H1 (cell line): ENCODE results near the gene IFRD1. TPM values are rescaled to one million over a fixed set of nuclear protein-coding genes. Genes with fewer than 3 reads are reported as not detected.

Experiments
- CTCF ChIA-PET: fragments of 300-600 bp; sonication (Branson Sonifier 250); formaldehyde crosslinking; loops from one replicate; lab custom pipeline; 2021; ENCODE audit not compliant: partially characterized antibody; lab: Charles Lee
- POLR2A ChIA-PET: fragments of 300-600 bp; sonication (Branson Sonifier 250); formaldehyde crosslinking; loops from one replicate; lab custom pipeline; 2021; ENCODE audit warnings: inconsistent platforms; ENCODE audit not compliant: partially characterized antibody; lab: Charles Lee
- DNase-seq, 2 experiments: peaks; one replicate each; pipeline versions ENCODE4 v3.0.0 to v3.0.0-alpha.2; 2010 to 2022; ENCODE audit warnings: low spot score in 2 of 2, low read depth in 1 of 2, mixed read lengths in 1 of 2
- FAIRE-seq: peaks from 2 replicates; lab custom pipeline; 2011; peaks lifted over from hg19 to GRCh38; lab: Jason Lieb, UNC
- H2AFZ ChIP-seq: 2 replicates; pipeline ENCODE4 v1.8.1; 2012; ENCODE audit warnings: low read length, inconsistent platforms
- H2AK5ac ChIP-seq: 2 replicates; pipeline ENCODE4 v1.6.1; 2013; ENCODE audit warnings: low read depth, low read length
- H2BK120ac ChIP-seq: replicated peaks from 2 replicates; pipeline ENCODE3; 2013; ENCODE audit warnings: low read depth, low read length, inconsistent platforms
- H2BK12ac ChIP-seq: 2 replicates; pipeline ENCODE4 v1.6.1; 2013; ENCODE audit warnings: low read depth, low read length
- H2BK15ac ChIP-seq: 2 replicates; pipeline ENCODE4 v1.6.1; 2013; ENCODE audit warnings: low read length
- H2BK20ac ChIP-seq: 2 replicates; pipeline ENCODE4 v1.6.1; 2013; ENCODE audit warnings: low read length
- H2BK5ac ChIP-seq: 2 replicates; pipeline ENCODE4 v1.6.1; 2013; ENCODE audit warnings: low read depth, low read length
- H3K14ac ChIP-seq: 2 replicates; pipeline ENCODE4 v1.6.1; 2013; ENCODE audit warnings: inconsistent platforms; ENCODE audit not compliant: insufficient read length
- H3K18ac ChIP-seq: 2 replicates; pipeline ENCODE4 v1.6.1; 2013; ENCODE audit warnings: low read length; ENCODE audit errors: extremely low read depth
- H3K23ac ChIP-seq: 2 replicates; pipeline ENCODE4 v1.6.1; 2013; ENCODE audit warnings: inconsistent platforms; ENCODE audit not compliant: insufficient read length
- H3K23me2 ChIP-seq: 2 replicates; pipeline ENCODE4 v1.6.1; 2013; ENCODE audit warnings: low read depth, low read length
- H3K27ac ChIP-seq: 2 replicates; pipeline ENCODE4 v1.6.1; 2011; ENCODE audit warnings: low read depth, low read length, inconsistent platforms
- H3K27me3 ChIP-seq, 4 experiments: replicated peaks in 1 of 4; 1 replicate in 1 of 4; 2 replicates in 3 of 4; pipeline versions ENCODE4 v1.6.1 to v1.8.1; 2011 to 2013; ENCODE audit warnings: low read length in 3 of 4, mild to moderate bottlenecking in 3 of 4, inconsistent platforms in 2 of 4, mixed read lengths in 2 of 4, moderate library complexity in 1 of 4; ENCODE audit not compliant: control insufficient read depth in 3 of 4, insufficient read depth in 3 of 4; ENCODE audit errors: extremely low read depth in 1 of 4
- H3K36me3 ChIP-seq, 4 experiments: 2 replicates each; pipeline versions ENCODE4 v1.6.1 to v1.8.1; 2011 to 2013; ENCODE audit warnings: mild to moderate bottlenecking in 4 of 4, low read length in 3 of 4, moderate library complexity in 2 of 4, control low read depth in 1 of 4, inconsistent platforms in 1 of 4; ENCODE audit not compliant: insufficient read depth in 4 of 4, control insufficient read depth in 2 of 4
- H3K4ac ChIP-seq: replicated peaks from 2 replicates; pipeline ENCODE3; 2013; ENCODE audit warnings: low read length, low read depth, mixed read lengths, inconsistent platforms; ENCODE audit not compliant: insufficient read length
- H3K4me1 ChIP-seq, 4 experiments: replicated peaks in 1 of 4; 1 replicate in 1 of 4; 2 replicates in 3 of 4; pipeline versions ENCODE4 v1.6.1 to v1.8.1; 2011 to 2013; ENCODE audit warnings: low read length in 3 of 4, inconsistent platforms in 2 of 4, mixed read lengths in 1 of 4; ENCODE audit not compliant: insufficient read depth in 4 of 4, control insufficient read depth in 3 of 4
- H3K4me2 ChIP-seq, 2 experiments: 2 replicates each; pipeline versions ENCODE4 v1.6.1 to v1.8.1; 2011 to 2013; ENCODE audit warnings: low read depth in 2 of 2, low read length in 2 of 2, control low read depth in 1 of 2, inconsistent platforms in 1 of 2, mild to moderate bottlenecking in 1 of 2; ENCODE audit not compliant: insufficient read depth in 1 of 2
- H3K4me3 ChIP-seq, 4 experiments: fragments of 200-600, 300-600 bp in 1 of 4; sonication (generic), shearing (Covaris generic), sonication (Bioruptor Twin) in 1 of 4; 2 replicates each; pipeline versions ENCODE4 v1.5.1 to v1.8.1; 2011 to 2016; ENCODE audit warnings: low read length in 4 of 4, low read depth in 3 of 4, control low read depth in 2 of 4, inconsistent platforms in 2 of 4, mild to moderate bottlenecking in 2 of 4, mixed read lengths in 1 of 4, moderate library complexity in 1 of 4; ENCODE audit not compliant: insufficient read depth in 2 of 4; ENCODE audit errors: extremely low read depth in 1 of 4
- H3K56ac ChIP-seq: replicated peaks from 2 replicates; pipeline ENCODE3; 2013; ENCODE audit warnings: low read depth, mild to moderate bottlenecking, mixed read lengths, low read length, inconsistent platforms; ENCODE audit not compliant: insufficient read length
- H3K79me1 ChIP-seq: 2 replicates; pipeline ENCODE4 v1.6.1; 2013; ENCODE audit warnings: low read depth, low read length, control low read depth
- H3K79me2 ChIP-seq, 2 experiments: 2 replicates each; pipeline versions ENCODE4 v1.6.1 to v1.8.1; 2012 to 2013; ENCODE audit warnings: low read length in 2 of 2, mild to moderate bottlenecking in 2 of 2, inconsistent platforms in 1 of 2; ENCODE audit not compliant: insufficient read depth in 2 of 2, control insufficient read depth in 1 of 2
- H3K9ac ChIP-seq, 4 experiments: replicated peaks in 1 of 4; 1 replicate in 1 of 4; 2 replicates in 3 of 4; pipeline versions ENCODE4 v1.6.1 to v1.8.1; 2011 to 2013; ENCODE audit warnings: low read depth in 3 of 4, low read length in 3 of 4, control low read depth in 2 of 4, mild to moderate bottlenecking in 2 of 4, moderate library complexity in 2 of 4, inconsistent platforms in 1 of 4; ENCODE audit errors: extremely low read depth in 1 of 4
- H3K9me3 ChIP-seq, 2 experiments: 2 replicates each; pipeline versions ENCODE4 v1.6.1 to v1.8.1; 2012 to 2013; ENCODE audit warnings: mild to moderate bottlenecking in 2 of 2, moderate library complexity in 2 of 2, control low read depth in 1 of 2, inconsistent platforms in 1 of 2, low read depth in 1 of 2, low read length in 1 of 2, mixed read lengths in 1 of 2; ENCODE audit not compliant: insufficient read depth in 2 of 2
- H4K20me1 ChIP-seq, 2 experiments: replicated peaks in 1 of 2; 2 replicates each; pipeline versions ENCODE3 to v1.8.1; 2011 to 2013; ENCODE audit warnings: inconsistent platforms in 2 of 2, low read length in 2 of 2, mild to moderate bottlenecking in 1 of 2; ENCODE audit not compliant: insufficient read depth in 2 of 2, control insufficient read depth in 1 of 2
- H4K5ac ChIP-seq: 2 replicates; pipeline ENCODE4 v1.6.1; 2013; ENCODE audit warnings: low read length, low read depth, mixed read lengths, inconsistent platforms; ENCODE audit not compliant: insufficient read length
- H4K8ac ChIP-seq: 2 replicates; pipeline ENCODE4 v1.8.0; 2013; ENCODE audit warnings: mild to moderate bottlenecking, moderate library complexity, low read length, inconsistent platforms; ENCODE audit not compliant: insufficient read depth; ENCODE audit errors: extremely low read depth
- H4K91ac ChIP-seq: replicated peaks from 2 replicates; pipeline ENCODE3; 2013; ENCODE audit warnings: low read length, mixed read lengths, inconsistent platforms; ENCODE audit not compliant: insufficient read length
- BACH1 ChIP-seq: IDR thresholded peaks from 2 replicates; pipeline ENCODE4 v1.6.1; 2012; ENCODE audit warnings: low read length, improper control_type of control experiment
- BRCA1 ChIP-seq: IDR thresholded peaks from 2 replicates; pipeline ENCODE4 v1.6.1; 2012; ENCODE audit warnings: low read depth, low read length, improper control_type of control experiment
- CHD1 ChIP-seq: IDR thresholded peaks from 2 replicates; pipeline ENCODE4 v1.6.1; 2012; ENCODE audit warnings: low read depth, low read length, improper control_type of control experiment
- CHD2 ChIP-seq: IDR thresholded peaks from 2 replicates; pipeline ENCODE4 v1.6.1; 2012; ENCODE audit warnings: low read length, improper control_type of control experiment
- GABPA ChIP-seq: IDR thresholded peaks from 2 replicates; pipeline ENCODE4 v1.6.1; 2011; ENCODE audit warnings: mild to moderate bottlenecking, low read length, moderate library complexity, borderline replicate concordance; ENCODE audit not compliant: insufficient read depth
- GTF2F1 ChIP-seq: IDR thresholded peaks from 2 replicates; pipeline ENCODE4 v1.6.1; 2012; ENCODE audit warnings: low read depth, low read length, improper control_type of control experiment, borderline replicate concordance
- HDAC2 ChIP-seq, 2 experiments: fragments of 300-600 bp in 1 of 2; sonication (generic) in 1 of 2; IDR thresholded peaks; 2 replicates each; pipeline ENCODE4 v1.6.1; 2011 to 2012; ENCODE audit warnings: low read depth in 2 of 2, low read length in 2 of 2, mild to moderate bottlenecking in 2 of 2, moderate library complexity in 2 of 2, borderline replicate concordance in 1 of 2, inconsistent platforms in 1 of 2
- JUND ChIP-seq: IDR thresholded peaks from 2 replicates; pipeline ENCODE4 v1.6.1; 2011; ENCODE audit warnings: mild to moderate bottlenecking, improper control_type of control experiment, low read length
- NANOG ChIP-seq: IDR thresholded peaks from 2 replicates; pipeline ENCODE4 v1.6.1; 2011; ENCODE audit warnings: low read length, low read depth, mild to moderate bottlenecking, inconsistent platforms; ENCODE audit not compliant: insufficient read depth, poor library complexity, severe bottlenecking
- NRF1 ChIP-seq: IDR thresholded peaks from 2 replicates; pipeline ENCODE4 v1.6.1; 2011; ENCODE audit warnings: mild to moderate bottlenecking, low read depth, low read length, improper control_type of control experiment
- RBBP5 ChIP-seq: IDR thresholded peaks from 2 replicates; pipeline ENCODE4 v1.7.1; 2012; ENCODE audit warnings: low read depth, mild to moderate bottlenecking, inconsistent platforms, low read length, moderate library complexity, borderline replicate concordance
- RNF2 ChIP-seq: fragments of 200-900, 300-1000 bp; sonication (generic); IDR thresholded peaks from 2 replicates; pipeline ENCODE4 v1.7.1; 2016; ENCODE audit warnings: borderline replicate concordance, low read depth, mild to moderate bottlenecking, antibody characterized with exemption, low read length; ENCODE audit not compliant: poor library complexity, severe bottlenecking; ENCODE audit errors: missing control alignments
- SIN3A ChIP-seq, 2 experiments: IDR thresholded peaks in 1 of 2; conservative IDR thresholded peaks in 1 of 2; 2 replicates each; pipeline ENCODE4 v1.6.1; 2011 to 2012; ENCODE audit warnings: low read length in 2 of 2, improper control_type of control experiment in 1 of 2, low read depth in 1 of 2, mild to moderate bottlenecking in 1 of 2
- SIRT6 ChIP-seq: IDR thresholded peaks from one replicate; pipeline ENCODE4 v1.7.1; 2012; ENCODE audit warnings: low read length, inconsistent platforms
- WGBS, 2 experiments: shearing (Covaris generic) in 1 of 2; methylation state at CpG; one replicate each; pipeline versions ENCODE4 v1.1.6 to v1.1.7; 2013 to 2015; ENCODE audit warnings: low lambda C conversion rate in 2 of 2, mixed read lengths in 2 of 2, inconsistent platforms in 1 of 2, low coverage in 1 of 2, missing lambda C conversion rate in 1 of 2; ENCODE audit not compliant: insufficient replicate concordance in 2 of 2, insufficient coverage in 1 of 2, insufficient read length in 1 of 2; ENCODE audit errors: extremely low coverage in 1 of 2, missing lambda C conversion rate in 1 of 2; 5-methylcytosine and 5-hydroxymethylcytosine counted together
- polyA plus RNA-seq, 7 experiments: library from polyadenylated mRNA; depleted of rRNA in 3 of 7; stranded (reverse) in 5 of 7; unstranded in 2 of 7; fragments of >200 nt in 5 of 7; fragments of 200-250 nt in 2 of 7; gene quantifications; 1 replicate in 5 of 7; 2 replicates in 1 of 7; 4 replicates in 1 of 7; pipeline versions ENCODE4 v1.2.1 to v1.2.3, GENCODE V29; 2011 to 2013; ENCODE audit warnings: missing spikeins in 2 of 7, mixed read lengths in 2 of 7
- total RNA-seq: library from RNA; stranded (reverse); fragmentation: NEBNext Ultra II Directional; extraction: Animal tissue kit (Norgen Biotek cat#: 25700); gene quantifications from 2 replicates; pipeline ENCODE4 v1.2.1, GENCODE V29; 2021

Gene IFRD1
- total and polyA plus RNA-seq, 2 of the 8 experiments (the other 6 are each of a cell fraction or from before 2014, with no cell fraction given) = 23.0 to 50.4 TPM

GRCh38 chr7:112488264-112488552, 37.9 kb downstream of the IFRD1 start:
- Histone ChIP-seq H4K20me1 (no peaks in the 10 kb centered on the region), H4K8ac (no peak overlapping the region), H2BK120ac (no peak overlapping the region), H3K9me3 (no peaks in the 10 kb centered on the region), H2BK15ac (no peak overlapping the region), H4K91ac (no peak overlapping the region), H3K27ac (no peak overlapping the region), H3K23ac (no peak overlapping the region), H3K79me1 (no peaks in the 10 kb centered on the region), H2BK20ac (no peak overlapping the region), H3K9ac (no peak overlapping the region), H4K5ac (no peak overlapping the region), H3K14ac (no peak overlapping the region), H2BK12ac (no peak overlapping the region), H3K23me2 (no peaks in the 10 kb centered on the region; the same call in 1 of the 2 replicates), H3K27me3 (no peaks in the 10 kb centered on the region), H3K4me2 (no peak overlapping the region), H3K56ac (no peak overlapping the region), H3K4me3 (no peak overlapping the region), H2AK5ac (no peak overlapping the region), H3K36me3 (no peaks in the 10 kb centered on the region), H3K4ac (no peak overlapping the region), H2BK5ac (no peak overlapping the region), H3K4me1 (no peaks in the 10 kb centered on the region), H3K79me2 (no peaks in the 10 kb centered on the region), H2AFZ (no peak overlapping the region), H3K18ac (no peak overlapping the region)
- DNase-seq (no peak), FAIRE-seq (no peak)
- ChIA-PET CTCF (interaction anchor here (0.8 to 3.3 kb wide), 4 partner anchors 8 to 62 kb away, joined by 3 to 29 read pairs (median 7); no protein-coding TSS in a partner anchor), POLR2A (interaction anchor here (6.9 kb wide), 1 partner anchor 37 kb away, joined by 29 read pairs; the partner anchor contains the start of gene IFRD1)
- WGBS, 2 experiments = 88% methylated on average over 4 of the region's 4 CpGs; no CpG with 5 or more reads in 1 of the 2 experiments
- TF ChIP-seq NRF1 (no peak), BRCA1 (no peak), SIRT6 (no peak), RNF2 (no peak), CHD1 (no peak), JUND (no peak), CHD2 (no peak), HDAC2 (IDR thresholded peaks at IDR 0.05; ENCODE audit: borderline replicate concordance in 1 of 2, low read depth in 2 of 2, low read length in 2 of 2) (no peak), SIN3A (conservative IDR thresholded peaks at IDR 0.05 in 1 of 2, IDR thresholded peaks at IDR 0.05 in 1 of 2; ENCODE audit: low read depth in 1 of 2, low read length in 2 of 2) (no peak), GTF2F1 (no peak), BACH1 (no peak), NANOG (no peak), GABPA (no peak), RBBP5 (no peak)
